DND-41 (cell line): ENCODE results near the gene SCEL.
"Not testable (repeated sequence)": the region's sequence is repeated elsewhere in the genome, so short reads cannot be mapped to it uniquely, and the experiment has no call there.

Experiments
- EZH2 ChIP-seq: IDR thresholded peaks from 3 replicates; pipeline ENCODE4 v1.6.1; 2012; ENCODE audit warnings: borderline replicate concordance, low read depth, mild to moderate bottlenecking, moderate library complexity, low read length, inconsistent platforms; ENCODE audit not compliant: severe bottlenecking
- TF ChIP-seq, protein P1 (sequence below): IDR thresholded peaks from 2 replicates; pipeline ENCODE4 v1.5.1; 2012; ENCODE audit warnings: borderline replicate concordance, low read length, moderate library complexity, mild to moderate bottlenecking; ENCODE audit not compliant: poor library complexity, severe bottlenecking; ENCODE audit errors: extremely low read depth

DNA sequence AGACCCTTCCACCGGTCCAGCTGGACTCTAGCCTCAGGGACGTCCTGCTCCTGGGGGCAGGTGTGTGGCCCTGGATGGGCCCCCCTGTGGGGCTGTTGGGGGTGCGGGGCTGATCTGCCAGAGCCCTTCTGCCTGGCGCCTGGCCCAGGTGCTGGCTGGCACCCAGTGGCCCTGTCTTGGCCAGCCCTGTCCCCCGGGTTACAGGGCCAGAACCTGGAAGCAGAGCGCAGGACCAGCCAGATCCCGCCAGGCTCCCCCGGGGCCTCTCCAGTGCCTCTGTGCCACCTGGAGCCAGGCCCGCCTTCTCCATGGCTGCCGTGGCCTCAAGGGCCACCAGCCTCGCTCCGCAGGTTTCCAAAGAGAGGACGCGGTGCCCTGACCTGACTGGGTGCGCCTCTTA lies 127.3 kb downstream of the SCEL start:
- TF ChIP-seq, protein P1, sequence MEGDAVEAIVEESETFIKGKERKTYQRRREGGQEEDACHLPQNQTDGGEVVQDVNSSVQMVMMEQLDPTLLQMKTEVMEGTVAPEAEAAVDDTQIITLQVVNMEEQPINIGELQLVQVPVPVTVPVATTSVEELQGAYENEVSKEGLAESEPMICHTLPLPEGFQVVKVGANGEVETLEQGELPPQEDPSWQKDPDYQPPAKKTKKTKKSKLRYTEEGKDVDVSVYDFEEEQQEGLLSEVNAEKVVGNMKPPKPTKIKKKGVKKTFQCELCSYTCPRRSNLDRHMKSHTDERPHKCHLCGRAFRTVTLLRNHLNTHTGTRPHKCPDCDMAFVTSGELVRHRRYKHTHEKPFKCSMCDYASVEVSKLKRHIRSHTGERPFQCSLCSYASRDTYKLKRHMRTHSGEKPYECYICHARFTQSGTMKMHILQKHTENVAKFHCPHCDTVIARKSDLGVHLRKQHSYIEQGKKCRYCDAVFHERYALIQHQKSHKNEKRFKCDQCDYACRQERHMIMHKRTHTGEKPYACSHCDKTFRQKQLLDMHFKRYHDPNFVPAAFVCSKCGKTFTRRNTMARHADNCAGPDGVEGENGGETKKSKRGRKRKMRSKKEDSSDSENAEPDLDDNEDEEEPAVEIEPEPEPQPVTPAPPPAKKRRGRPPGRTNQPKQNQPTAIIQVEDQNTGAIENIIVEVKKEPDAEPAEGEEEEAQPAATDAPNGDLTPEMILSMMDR: not testable (repeated sequence)
- not testable (repeated sequence) for TF ChIP-seq EZH2
